AG08395 (cell line): ENCODE measurements around the gene NPRL2.
"Not testable (repeated sequence)": the region's sequence is repeated elsewhere in the genome, so short reads cannot be mapped to it uniquely, and the experiment has no call there.

ENCODE experiments used
- DNase-seq: peaks from one replicate; pipeline ENCODE4 v3.0.0; 2012; ENCODE audit warnings: mixed read lengths, low spot score

NPRL2 gene

GRCh38 chr3:50327129-50327528 is 23.4 kb downstream of the NPRL2 start:
- DNase-seq, result no peak

DNA sequence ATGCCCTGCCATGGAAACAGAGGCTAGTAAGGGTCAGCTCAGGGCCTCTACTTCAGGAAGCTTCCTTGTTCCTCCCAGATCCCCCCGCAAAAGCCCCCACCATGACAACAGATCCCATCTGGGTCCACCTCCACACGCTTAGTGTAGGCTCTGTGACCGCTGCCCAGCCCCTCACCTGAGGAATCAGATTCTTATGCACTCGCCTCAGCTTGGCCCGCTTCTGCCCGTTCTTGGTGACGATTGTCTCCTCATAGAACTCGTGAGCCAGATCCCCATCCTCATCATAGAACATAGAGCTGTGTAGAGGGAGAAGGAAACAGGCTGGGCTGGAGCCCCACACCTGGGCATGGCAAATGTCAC is 24.4 kb downstream of the NPRL2 start:
- DNase-seq, result no peak

GRCh38 chr3:50325497-50326181 is 24.9 kb downstream of the NPRL2 start:
- no peak for DNase-seq

DNA sequence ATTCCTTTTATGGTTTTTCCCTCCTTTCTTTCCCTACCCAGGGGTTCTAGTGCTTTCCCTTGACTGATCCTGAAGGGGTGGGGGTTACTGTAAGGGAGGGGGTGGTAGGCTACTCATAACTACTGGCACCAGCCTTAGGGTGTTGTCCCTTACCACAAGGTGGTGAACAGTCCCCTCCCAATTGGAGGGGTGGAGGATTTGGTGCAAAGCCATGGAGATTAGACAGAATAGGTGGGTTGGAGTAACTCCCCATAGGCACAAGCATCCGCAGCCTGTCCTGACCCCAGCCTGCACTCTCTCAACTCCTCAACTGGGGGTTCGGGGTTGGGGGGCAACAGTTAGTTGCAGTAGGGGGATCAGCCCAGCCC is 25.5 kb downstream of the NPRL2 start:
- DNase-seq, result no peak

DNA sequence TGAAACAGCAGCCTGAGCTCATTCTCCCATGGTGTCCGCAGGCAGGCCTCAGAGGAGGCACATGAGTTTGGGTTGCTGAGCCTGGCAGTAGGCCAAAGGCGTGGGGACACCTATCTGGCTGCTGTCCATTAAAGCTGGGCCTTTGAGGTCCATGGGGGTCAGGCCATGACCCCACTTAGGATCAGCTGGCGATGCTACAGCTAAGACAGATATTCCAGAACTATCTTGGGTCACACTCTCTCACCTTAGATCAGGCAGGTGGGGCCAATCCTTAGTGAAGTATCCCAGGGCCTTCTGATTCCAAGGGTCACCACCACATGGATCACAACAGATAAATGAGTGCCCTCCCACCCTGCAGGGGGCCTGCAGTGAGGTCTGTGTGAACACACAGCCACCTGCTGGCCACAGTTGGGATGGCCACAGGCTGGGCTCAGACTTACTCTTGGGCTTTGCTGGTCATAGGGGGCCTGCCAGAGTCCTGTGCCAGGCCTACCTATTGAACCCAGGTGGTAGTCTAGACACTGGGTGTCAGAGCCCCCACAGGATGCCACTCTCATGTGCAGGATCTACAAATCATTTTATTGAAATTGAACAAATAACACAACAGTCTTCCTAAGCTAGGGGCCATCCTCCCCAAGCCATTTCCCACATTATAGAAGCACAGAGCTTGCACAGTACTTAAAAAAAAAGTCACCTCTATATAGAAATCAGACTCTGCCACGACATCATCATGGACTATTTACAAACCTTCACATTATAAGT is 26.0 kb downstream of the NPRL2 start:
- peak; percentile 72 for DNase-seq

- no peak for DNase-seq
Observed at GRCh38 chr3:50323614-50324199, 26.9 kb downstream of the NPRL2 start.

DNA sequence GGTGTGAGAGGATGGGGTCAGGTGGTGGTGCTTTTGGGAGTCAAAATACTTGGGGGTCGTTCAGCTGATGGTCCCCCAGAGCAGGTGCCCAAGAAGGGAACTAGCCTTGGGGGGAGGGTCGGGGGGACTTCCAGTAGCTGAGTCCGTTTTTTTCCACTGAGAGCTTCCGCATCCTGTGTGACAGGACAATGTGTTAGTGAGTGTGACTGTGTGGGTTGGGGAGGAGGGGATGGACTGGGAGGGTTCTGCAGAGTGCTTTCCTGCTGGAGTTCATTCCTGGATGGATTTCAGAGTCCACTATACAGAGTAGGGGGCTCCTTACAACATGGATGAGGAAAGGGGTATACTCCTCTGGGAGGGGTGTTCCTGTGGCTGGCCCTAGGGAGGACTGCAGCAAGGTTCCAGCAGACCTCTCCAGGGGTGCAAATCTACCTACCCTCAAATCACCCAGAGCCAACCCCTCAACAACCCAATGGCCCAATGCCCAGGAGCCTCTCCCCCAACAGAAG is 27.4 kb downstream of the NPRL2 start:
- no peak for DNase-seq

DNA sequence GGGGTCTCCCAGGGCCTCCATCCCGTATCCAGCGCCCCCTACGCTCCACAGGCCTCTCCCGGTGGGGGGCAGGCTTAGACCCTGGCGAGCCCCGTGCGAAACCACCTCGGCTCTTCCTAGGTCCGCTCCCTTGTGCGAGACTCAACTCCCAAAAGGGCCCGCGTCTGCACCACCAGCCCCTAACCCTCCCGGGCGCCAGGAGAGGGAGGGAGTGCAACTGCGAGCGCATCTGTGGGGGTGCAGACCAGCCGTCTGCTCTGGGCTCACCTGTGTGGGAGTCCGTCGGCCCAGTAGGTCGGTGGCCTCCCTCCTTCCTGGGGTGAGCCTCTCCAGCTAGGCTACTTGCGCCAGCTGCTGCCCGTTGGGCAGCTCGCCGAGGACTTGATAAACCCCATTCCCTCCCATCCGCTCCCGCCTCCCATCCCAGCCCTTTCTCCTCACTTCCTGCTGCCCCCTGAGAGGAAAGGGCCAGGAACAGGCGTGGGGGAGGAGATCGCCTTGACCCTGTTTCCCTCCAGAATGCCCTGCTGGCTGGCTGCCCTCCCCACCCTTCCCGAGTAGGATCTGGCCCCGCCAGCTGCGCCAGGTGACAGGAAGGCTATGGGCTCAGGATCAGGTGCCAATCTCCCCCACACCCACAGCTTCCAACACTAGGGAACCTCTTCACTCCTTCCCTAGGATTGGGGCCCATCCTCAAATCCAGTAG is 28.0 kb downstream of the NPRL2 start, which contains the start of gene HYAL2:
Gene HYAL2 (minus strand): TSS at position 360 of the 706 bp plus-strand sequence. CDS start 2,256 bp downstream, outside the sequence.
- no peak for DNase-seq

DNA sequence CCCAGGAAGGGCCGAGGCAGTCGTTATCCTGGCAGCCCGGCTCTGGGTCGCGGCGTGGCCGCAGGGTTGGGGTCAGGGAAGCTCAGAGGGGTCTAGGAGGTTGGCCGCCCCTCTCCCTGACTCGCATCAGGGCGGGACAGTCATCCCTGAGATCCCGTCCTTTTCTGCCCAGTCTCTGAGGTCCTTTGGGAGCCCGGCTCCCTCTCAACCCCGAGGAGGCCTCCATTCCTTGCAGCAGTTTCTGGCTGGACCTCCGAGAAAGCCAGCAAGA is 28.5 kb downstream of the NPRL2 start:
- no peak for DNase-seq

DNA sequence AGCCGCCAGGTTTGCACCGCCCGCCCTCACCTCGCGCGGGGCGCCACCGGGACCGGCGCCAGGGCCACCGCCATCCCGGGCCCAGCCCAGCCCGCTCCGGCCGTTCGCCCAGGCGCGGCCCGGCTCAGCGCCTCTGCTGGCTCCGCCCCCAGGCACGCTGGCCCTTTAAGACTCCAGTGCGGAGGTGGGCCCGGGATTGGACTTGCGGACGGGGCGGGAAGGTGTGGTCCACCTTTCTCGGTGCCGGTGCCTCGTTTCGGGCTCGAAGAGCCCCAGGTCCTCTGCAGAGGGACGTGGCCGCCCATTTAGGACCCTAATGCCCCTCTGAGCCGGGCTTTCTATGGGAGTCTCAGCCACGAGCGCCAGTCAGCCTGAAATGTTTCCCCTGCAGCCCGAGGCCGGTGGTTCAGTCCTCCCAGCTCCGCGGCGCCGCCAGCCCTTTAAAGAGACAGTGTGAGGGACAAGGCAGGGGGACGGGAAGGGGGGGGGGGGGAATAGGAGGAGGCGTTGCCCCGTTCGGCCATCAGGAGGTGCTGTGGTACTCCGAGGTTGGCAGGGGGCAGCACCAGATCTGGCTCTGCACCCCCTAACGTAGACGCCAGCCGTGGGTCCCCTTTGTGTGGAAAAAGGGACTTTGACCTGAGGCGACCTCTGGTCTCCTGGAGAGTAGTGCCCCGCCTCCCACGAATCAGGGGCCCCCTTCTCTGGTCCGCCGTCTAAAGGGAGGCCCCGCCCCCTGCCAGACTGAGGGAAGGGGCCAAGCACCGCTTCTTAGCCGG is 29.1 kb downstream of the NPRL2 start:
- peak; percentile 92 for DNase-seq

- peak; percentile 76 for DNase-seq
Observed at GRCh38 chr3:50320853-50321335, 29.7 kb downstream of the NPRL2 start.

DNA sequence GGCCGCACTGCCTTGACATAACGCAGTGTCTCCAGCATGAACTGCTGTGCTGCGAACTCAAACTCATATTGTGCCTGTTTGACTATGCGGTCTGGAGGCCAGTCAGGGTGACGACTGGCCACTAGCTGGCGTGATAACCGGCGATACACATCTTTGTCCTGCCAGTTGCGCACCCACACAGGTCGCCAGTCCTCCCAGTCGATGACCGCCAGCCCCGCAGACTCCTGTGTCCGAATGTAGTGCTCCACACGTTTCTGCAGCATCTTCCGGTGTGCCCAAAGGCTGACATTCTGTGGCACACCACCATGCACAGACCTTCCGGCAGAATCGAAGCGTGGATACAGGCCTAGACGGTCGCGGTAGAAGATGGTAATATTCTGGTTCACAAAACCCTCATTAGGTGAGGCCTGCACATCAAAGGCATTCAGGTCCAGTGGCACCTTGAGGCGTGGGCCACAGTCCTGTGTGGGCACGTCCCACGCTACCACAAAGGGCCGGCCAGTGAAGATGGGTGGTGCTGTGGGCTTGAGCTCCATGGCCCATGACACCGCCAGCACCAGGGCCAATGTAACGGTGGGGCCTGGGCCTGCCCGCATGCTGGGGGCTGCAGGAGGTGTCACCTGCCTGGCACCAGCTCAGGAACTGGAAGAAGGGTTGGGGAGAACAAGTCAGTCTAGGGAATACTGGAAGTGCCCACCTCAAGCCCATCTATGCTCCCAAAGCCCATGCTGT is 30.5 kb downstream of the NPRL2 start:
- no peak for DNase-seq

DNA sequence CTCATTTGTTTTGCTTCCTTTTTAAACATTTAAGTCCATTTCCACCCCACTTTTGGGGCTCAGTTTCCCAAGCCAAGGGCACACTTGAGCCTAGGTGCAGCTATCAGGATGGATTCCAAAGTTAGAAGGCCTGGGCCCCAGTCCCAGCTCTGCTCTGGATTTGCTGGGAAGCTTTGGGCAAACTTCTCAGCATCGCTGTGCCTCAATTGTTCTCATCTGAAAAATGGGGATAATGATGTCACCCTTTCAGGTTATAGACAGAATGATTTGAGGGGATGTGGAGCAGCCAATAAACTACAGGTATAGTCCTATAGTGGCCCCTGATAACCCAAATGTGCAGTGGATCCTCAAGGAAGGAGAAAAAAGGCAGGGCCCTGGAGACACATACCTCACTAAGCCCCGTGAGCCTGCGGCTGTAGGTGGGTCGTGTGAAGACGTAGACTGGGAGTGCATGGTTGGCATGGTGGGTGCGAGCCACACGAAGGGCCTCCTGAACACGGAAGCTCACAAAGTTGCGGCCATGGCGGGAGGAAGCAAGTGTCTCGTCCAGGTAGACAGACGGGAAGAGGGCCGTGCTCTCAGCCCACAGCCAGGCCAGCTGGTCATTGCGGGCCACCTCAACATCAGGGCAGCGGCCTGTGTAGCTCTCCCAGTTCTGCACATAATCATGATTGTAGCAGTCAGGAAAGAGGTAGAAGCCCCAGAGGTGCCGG is 31.2 kb downstream of the NPRL2 start:
- DNase-seq, result no peak

DNA sequence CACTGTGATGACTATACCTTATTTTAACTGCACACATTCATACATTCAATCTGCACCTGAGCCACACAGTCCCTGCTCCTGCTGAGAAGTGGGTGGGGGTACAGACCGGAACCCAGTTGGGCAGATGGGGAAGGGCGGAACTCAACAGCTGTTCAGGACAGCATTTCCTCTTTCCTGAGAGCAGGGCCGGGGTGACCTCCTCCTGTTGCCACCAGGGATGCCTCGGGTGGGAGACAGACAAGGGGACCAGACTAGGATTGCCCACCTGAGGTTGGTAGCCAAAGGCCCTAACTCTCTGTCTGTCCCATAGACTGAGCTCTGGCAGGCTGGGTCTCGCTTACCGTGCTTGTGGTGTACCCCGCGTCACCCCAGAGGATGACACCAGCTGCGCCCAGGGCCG is 32.0 kb downstream of the NPRL2 start:
- DNase-seq, result no peak

- no peak for DNase-seq
Observed at GRCh38 chr3:50318163-50318562, 32.4 kb downstream of the NPRL2 start.

GRCh38 chr3:50317300-50317699 is 33.3 kb downstream of the NPRL2 start:
- DNase-seq, result no peak

- DNase-seq, result no peak
Observed at GRCh38 chr3:50316657-50317242, 33.8 kb downstream of the NPRL2 start.

DNA sequence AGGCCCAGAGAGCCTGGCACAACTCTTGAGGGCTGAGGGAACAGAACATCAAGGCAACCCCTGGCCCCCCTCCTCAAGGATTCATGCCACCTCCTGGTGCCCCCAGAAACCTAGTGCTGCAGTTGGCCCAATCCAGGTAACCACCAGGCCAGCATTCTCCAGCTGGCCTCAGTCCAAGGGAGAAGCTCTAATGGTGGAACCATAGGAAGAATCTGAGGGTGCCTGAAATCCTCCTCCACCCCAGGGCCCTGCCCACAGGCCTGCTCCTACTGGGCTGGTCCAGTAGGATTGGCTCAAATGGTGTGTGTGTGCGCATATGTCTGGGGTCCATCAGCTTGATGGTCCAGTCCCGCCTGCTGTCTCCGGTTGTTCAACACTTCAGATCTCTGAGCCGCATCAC is 35.8 kb downstream of the NPRL2 start:
- DNase-seq, result no peak

DNA sequence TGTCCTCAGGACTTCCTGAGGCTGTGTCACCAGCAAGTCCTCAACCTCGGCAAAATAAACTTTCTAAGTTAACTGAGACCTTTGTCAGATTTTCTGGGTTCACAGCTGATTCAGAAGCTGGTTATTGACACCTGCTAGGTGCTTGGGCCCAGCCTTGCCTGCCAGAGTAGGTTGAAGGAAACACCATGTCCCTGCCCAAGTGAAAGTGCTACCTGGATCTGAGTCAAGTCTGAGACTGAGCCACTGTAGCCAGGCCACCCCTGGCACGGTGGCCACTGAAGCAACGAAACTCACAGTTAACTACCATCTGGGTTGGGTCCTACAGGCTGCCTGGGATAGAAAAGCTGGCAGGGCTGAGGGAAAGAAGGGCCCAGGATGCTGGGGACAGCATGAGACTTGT is 36.2 kb downstream of the NPRL2 start:
- no peak for DNase-seq

GRCh38 chr3:50312041-50312440 is 38.5 kb downstream of the NPRL2 start:
- not testable (repeated sequence) for DNase-seq
